ENCODE measurements around the gene TUBA4B. TPM values are rescaled to one million over a fixed set of nuclear protein-coding genes. Genes with fewer than 3 reads are reported as not detected.

TUBA4B gene
- total RNA-seq, 1 experiment from 2014 or later = not detected

DNA sequence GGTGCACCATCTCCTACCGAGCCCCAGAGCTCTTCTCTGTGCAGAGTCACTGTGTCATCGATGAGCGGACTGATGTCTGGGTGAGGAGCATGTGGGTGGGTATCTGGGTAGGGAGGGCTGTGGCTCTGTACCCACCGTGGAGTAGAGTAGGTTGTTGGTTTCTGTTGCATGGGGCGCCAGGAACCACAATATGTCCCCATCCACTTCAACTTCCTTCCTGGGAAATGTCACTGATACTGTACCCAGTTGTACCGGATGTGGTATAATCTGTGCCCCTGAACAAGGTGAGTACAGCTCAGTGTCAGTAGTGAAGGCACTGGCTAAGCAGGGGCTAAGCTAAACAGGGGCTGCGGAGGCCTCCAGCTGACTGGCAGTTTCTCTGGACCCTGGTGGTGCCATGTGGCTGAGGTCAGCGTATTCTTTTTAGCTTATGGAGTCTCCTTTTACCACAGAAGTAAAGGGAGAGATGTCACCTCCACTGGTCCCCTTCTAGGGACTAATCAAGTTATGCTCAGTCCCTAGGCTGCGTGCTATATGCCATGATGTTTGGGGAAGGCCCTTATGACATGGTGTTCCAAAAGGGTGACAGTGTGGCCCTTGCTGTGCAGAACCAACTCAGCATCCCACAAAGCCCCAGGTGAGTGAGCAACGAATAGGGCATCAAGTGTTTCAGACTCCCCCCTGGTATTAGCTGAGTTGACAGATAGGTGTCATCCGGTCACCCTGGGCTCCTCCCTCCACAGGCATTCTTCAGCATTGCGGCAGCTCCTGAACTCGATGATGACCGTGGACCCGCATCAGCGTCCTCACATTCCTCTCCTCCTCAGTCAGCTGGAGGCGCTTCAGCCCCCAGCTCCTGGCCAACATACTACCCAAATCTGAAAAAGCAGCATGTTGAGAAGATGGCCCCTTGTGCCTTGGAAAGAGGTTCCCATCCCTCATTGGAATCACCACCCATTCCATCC lies 5.1 kb upstream of the TUBA4B start:
- peaks cover 5% of the 10 kb centered on the region for H3K4me1 ChIP-seq (ENCODE audit: insufficient read depth, low read length)
- no peak; the same call in 2 of the 3 replicates for TF ChIP-seq CTCF (conservative IDR thresholded peaks at IDR 0.05)
- no peaks in the 10 kb centered on the region for H3K9me3 Mint-ChIP-seq
- no peaks in the 10 kb centered on the region for H4K20me1 ChIP-seq (ENCODE audit: control insufficient read depth, insufficient read depth, insufficient read length)
- no peak overlapping the region for H2BK120ac ChIP-seq (ENCODE audit: low read depth, low read length, poor library complexity, severe bottlenecking)
- H2BK12ac ChIP-seq (ENCODE audit: insufficient read length, low read depth, low read length) = no peak overlapping the region
- no peak overlapping the region for H3K9ac ChIP-seq (ENCODE audit: extremely low read depth, insufficient read length, low read length)
- H3K9me3 ChIP-seq (ENCODE audit: control insufficient read depth, low read depth, low read length) = no peaks in the 10 kb centered on the region
- no peak overlapping the region for H2BK15ac ChIP-seq (ENCODE audit: low read depth, low read length)
- H3K27ac ChIP-seq (ENCODE audit: insufficient read length, low read depth, low read length) = no peak overlapping the region
- H4K5ac ChIP-seq (ENCODE audit: insufficient read length, low read depth, low read length) = no peak overlapping the region
- no peak overlapping the region for H3K18ac ChIP-seq (ENCODE audit: insufficient read length, low read depth, low read length)
- H3K4me1 Mint-ChIP-seq = peaks cover 31 to 42% of the 10 kb centered on the region in 2 experiments
- DNase-seq = no peak
- H3K4ac ChIP-seq (ENCODE audit: low read depth, low read length) = no peak overlapping the region
- no peak overlapping the region for H3T11ph ChIP-seq (ENCODE audit: low read length)
- no peak overlapping the region for H2BK20ac ChIP-seq (ENCODE audit: low read depth, low read length, poor library complexity, severe bottlenecking)
- H2AK5ac ChIP-seq (ENCODE audit: insufficient read length, low read length) = no peak overlapping the region
- no peaks in the 10 kb centered on the region for H3K79me1 ChIP-seq (ENCODE audit: insufficient read depth, low read depth, low read length, poor library complexity, severe bottlenecking)
- peak overlapping the region in 1 of 3 experiments; percentile 40; a peak in 1 of 7 replicates for H3K27ac Mint-ChIP-seq
- H3K4me3 Mint-ChIP-seq = no peak overlapping the region
- no peak overlapping the region for H3K56ac ChIP-seq (ENCODE audit: insufficient read length, low read depth, low read length)
- no peak overlapping the region for H3K4me2 ChIP-seq (ENCODE audit: insufficient read depth, insufficient read length, low read length)
- no peak overlapping the region for H4K8ac ChIP-seq (replicated peaks; ENCODE audit: insufficient read length, low read depth, low read length)
- no CpG with 5 or more reads among the region's 17 CpGs for WGBS (ENCODE audit: extremely low coverage, insufficient read length, low lambda C conversion rate)
- no peak overlapping the region for H2AFZ ChIP-seq (ENCODE audit: low read length)
- H3K23me2 ChIP-seq (ENCODE audit: insufficient read length, low read depth, low read length, poor library complexity, severe bottlenecking) = peaks cover 5% of the 10 kb centered on the region
- H3K23ac ChIP-seq (ENCODE audit: insufficient read length, low read depth, low read length) = no peak overlapping the region
- peaks cover 23% of the 10 kb centered on the region for H3K27me3 Mint-ChIP-seq (ENCODE audit: low read depth)
- no peak overlapping the region for H4K91ac ChIP-seq (ENCODE audit: insufficient read length, low read depth, low read length)
- no peaks in the 10 kb centered on the region for H3K79me2 ChIP-seq (ENCODE audit: insufficient read depth, low read length)
- no peaks in the 10 kb centered on the region for H3K27me3 ChIP-seq (ENCODE audit: insufficient read depth, low read length)
- peaks cover 9 to 24% (median 23%) of the 10 kb centered on the region in 3 experiments; a peak in 6 of 7 replicates for H3K36me3 Mint-ChIP-seq (ENCODE audit: insufficient read depth in 1 of 3, low read depth in 3 of 3)
- no peak overlapping the region for H2BK5ac ChIP-seq (ENCODE audit: insufficient read length, low read length)
- H3K14ac ChIP-seq (ENCODE audit: insufficient read depth, low read length) = no peak overlapping the region
